AG10803 (cell line): Measurements from ENCODE around the gene BICD1.
"Not testable (repeated sequence)": the region's sequence is repeated elsewhere in the genome, so short reads cannot be mapped to it uniquely, and the experiment has no call there.

Source experiments
- DNase-seq: peaks from one replicate; pipeline ENCODE4 v3.0.0; 2010; ENCODE audit warnings: low read depth
- H3K4me3 ChIP-seq: 2 replicates; pipeline ENCODE4 v1.5.1; 2011; ENCODE audit warnings: mild to moderate bottlenecking, low read length, control low read depth
- TF ChIP-seq, protein P1 (sequence below): conservative IDR thresholded peaks from 2 replicates; pipeline ENCODE4 v1.5.1; 2011; ENCODE audit warnings: mild to moderate bottlenecking, low read length, control low read depth, inconsistent platforms

The BICD1 gene

DNA sequence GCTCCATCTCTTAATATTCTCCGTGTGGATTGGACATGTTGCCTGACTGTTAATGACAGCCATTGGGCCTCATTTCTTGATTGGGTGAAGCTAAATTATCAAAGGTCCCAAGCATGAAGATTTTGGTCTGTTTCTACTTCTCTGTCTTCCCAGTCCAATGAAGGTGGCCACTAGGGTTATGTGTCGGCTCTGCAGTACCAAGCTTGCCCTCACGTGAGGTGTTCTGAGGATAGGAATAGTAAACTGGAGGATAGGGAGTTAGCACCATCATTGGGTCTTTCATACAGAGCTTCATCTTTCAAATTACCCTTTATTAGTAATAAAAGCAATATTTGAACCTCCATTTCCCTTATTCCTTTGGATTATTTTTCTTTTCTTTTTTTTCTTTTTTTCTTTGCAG is 21.9 kb upstream of the BICD1 start:
- no peak overlapping the region for H3K4me3 ChIP-seq
- DNase-seq = no peak
- TF ChIP-seq, protein P1, sequence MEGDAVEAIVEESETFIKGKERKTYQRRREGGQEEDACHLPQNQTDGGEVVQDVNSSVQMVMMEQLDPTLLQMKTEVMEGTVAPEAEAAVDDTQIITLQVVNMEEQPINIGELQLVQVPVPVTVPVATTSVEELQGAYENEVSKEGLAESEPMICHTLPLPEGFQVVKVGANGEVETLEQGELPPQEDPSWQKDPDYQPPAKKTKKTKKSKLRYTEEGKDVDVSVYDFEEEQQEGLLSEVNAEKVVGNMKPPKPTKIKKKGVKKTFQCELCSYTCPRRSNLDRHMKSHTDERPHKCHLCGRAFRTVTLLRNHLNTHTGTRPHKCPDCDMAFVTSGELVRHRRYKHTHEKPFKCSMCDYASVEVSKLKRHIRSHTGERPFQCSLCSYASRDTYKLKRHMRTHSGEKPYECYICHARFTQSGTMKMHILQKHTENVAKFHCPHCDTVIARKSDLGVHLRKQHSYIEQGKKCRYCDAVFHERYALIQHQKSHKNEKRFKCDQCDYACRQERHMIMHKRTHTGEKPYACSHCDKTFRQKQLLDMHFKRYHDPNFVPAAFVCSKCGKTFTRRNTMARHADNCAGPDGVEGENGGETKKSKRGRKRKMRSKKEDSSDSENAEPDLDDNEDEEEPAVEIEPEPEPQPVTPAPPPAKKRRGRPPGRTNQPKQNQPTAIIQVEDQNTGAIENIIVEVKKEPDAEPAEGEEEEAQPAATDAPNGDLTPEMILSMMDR = no peak

GRCh38 chr12:32087306-32087705 is 19.3 kb upstream of the BICD1 start:
- DNase-seq = no peak
- TF ChIP-seq, protein P1 = no peak
- H3K4me3 ChIP-seq = no peak overlapping the region

DNA sequence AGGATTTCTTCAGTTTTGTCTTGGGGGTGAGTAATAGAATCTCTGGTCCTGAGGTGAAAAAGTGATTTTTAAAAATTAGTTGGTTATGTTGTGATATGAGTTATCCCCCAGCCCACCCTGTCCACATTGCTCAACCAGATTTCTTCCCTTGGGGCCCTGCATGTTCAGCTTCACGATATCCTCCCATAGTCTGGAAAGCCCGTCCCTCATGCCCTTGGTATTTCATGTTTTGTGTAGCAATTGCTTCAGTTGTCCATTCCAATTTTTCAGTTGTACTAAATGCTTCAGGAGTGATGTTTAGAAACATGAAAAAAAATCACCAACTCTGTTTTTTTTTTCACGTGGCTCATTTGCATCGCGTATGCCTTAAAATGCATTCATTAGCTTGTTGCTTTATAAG is 17.5 kb upstream of the BICD1 start:
- DNase-seq = no peak
- no peak overlapping the region for H3K4me3 ChIP-seq
- TF ChIP-seq, protein P1 = no peak

GRCh38 chr12:32089586-32089985 is 17.1 kb upstream of the BICD1 start:
- TF ChIP-seq, protein P1 = no peak
- H3K4me3 ChIP-seq = no peak overlapping the region
- peak; percentile 25 for DNase-seq

GRCh38 chr12:32091696-32092095 is 15.0 kb upstream of the BICD1 start:
- TF ChIP-seq, protein P1 = no peak
- H3K4me3 ChIP-seq = no peak overlapping the region
- peak; percentile 43 for DNase-seq

- no peak for DNase-seq
- TF ChIP-seq, protein P1 = no peak
These were observed 8.5 kb upstream of the BICD1 start for GRCh38 chr12:32098112-32098511.

GRCh38 chr12:32099275-32099674 is 7.4 kb upstream of the BICD1 start:
- not testable (repeated sequence) for DNase-seq, H3K4me3 ChIP-seq

More at GRCh38 chr12:32098112-32098511, 8.5 kb upstream of the BICD1 start:
- H3K4me3 ChIP-seq = no peak overlapping the region

DNA sequence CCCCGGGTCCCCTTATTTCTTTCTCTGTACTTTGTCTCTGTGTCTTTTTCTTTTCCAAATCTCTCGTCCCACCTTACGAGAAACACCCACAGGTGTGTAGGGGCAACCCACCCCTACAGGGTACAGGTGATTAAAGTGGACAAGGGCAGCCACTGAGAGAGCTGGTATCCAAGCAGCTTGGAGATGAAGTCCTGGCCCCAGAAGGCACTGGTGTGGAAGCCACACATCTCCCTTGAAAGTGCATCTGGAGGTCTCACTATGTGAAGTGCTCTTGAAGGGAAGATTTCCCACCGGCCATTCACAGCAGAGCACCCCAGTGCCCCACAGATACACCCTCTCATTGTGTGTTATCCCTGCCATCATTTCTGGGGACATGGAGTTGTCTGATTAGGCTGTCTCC is 6.3 kb upstream of the BICD1 start:
- DNase-seq = no peak
- no peak overlapping the region for H3K4me3 ChIP-seq
- TF ChIP-seq, protein P1 = no peak
